Stimulated activated CD4-positive, alpha-beta T cell treated with anti-CD3 and anti-CD28 coated beads, Interleukin-1b, Interleukin-23, amount 100 ng/mL, for 1 hour (primary cell): ENCODE measurements around the gene MCAM.

Experiments
- DNase-seq, 2 donors: peaks; one replicate each; pipeline ENCODE4 v3.0.0-alpha.2; 2020; ENCODE audit warnings: low read depth in 2 of 2

MCAM gene

DNA sequence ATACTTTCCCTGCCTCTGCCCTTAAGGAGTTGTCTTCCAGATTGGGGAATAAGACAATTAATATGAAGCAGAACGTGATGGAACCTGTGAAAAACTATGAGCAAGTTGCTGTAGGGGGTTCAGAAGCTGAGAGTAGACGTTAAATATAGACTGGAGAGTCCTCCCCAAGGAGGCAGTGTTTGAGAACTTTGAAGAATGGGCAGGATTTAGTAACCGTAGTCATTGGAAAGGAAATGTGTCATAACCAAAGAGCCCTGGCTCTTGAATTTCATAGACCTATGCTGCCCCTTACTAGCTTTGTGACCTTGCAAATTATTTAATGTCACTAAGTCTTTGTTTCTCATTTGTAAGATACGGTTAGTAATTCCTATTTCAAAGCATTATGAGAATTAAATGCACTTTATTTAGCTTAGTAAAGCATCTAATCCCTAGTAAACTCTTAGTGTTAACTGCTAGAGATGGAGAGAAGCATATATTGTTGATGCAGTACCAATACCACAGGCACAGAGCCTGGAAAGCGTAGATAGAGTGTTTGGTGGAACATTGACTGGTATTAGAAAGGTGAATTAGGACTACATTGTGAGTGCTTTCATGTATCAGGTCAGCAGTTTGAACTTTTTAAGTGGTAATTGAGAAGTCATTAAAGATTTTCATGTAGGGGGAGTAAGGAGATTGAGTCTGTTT is 54.1 kb downstream of the MCAM start:
- no peak for DNase-seq

DNA sequence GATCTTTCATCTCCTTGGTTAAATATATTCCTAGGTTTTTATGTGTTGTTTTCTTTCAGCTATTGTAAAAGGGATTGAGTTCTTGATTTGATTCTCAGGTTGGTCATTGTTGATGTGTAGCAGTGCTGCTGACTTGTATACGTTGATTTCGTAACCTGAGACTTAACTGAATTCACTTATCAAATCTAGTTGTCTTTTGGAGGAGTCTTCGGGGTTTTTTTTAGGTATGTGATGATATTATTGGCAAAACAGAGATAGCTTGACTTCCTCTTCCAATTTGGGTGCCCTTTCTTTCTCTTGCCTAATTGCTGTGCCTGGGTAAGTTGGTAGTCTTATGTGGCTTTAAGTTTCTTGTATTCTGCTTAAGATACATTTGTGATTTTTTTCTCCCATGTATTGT is 57.9 kb downstream of the MCAM start:
- no peak for DNase-seq
